ENCODE results near the gene GFRAL.

The GFRAL gene

GRCh38 chr6:55299286-55299985 is 27.8 kb upstream of the GFRAL start:
- H2BK120ac ChIP-seq (ENCODE audit: low read depth, low read length), result no peak overlapping the region
- no peak overlapping the region for H3K4ac ChIP-seq (ENCODE audit: low read length)
- H2BK5ac ChIP-seq (ENCODE audit: low read length), result no peak overlapping the region
- no peak overlapping the region for H3K4me3 ChIP-seq (ENCODE audit: low read length in 2 of 2)
- no peak overlapping the region for H2AK5ac ChIP-seq (ENCODE audit: low read depth, low read length)
- no peak overlapping the region for H3K18ac ChIP-seq (ENCODE audit: low read length)
- no peak overlapping the region for H3K27ac ChIP-seq (replicated peaks; ENCODE audit: low read length)
- no CpG with 5 or more reads among the region's 5 CpGs for WGBS, 2 donors (ENCODE audit: extremely low coverage in 2 of 2, insufficient read length in 2 of 2, insufficient replicate concordance in 1 of 2)
- no peak overlapping the region for H2AFZ ChIP-seq (ENCODE audit: low read length)
- H3K14ac ChIP-seq (ENCODE audit: low read length), result no peak overlapping the region
- H2BK12ac ChIP-seq (ENCODE audit: low read length), result no peak overlapping the region
- no peaks in the 10 kb centered on the region for H3K27me3 ChIP-seq (ENCODE audit: control insufficient read depth in 3 of 3, insufficient read depth in 3 of 3, low read depth in 1 of 3, low read length in 3 of 3)
- no peaks in the 10 kb centered on the region for H3K36me3 ChIP-seq (replicated peaks in 1 of 2; ENCODE audit: control insufficient read depth in 2 of 2, insufficient read depth in 2 of 2, low read length in 2 of 2)
- no peak overlapping the region for H4K8ac ChIP-seq (ENCODE audit: low read depth, low read length)
- no peak overlapping the region for H2BK15ac ChIP-seq (ENCODE audit: low read length)
- no peak overlapping the region for H4K91ac ChIP-seq (ENCODE audit: low read depth, low read length, poor library complexity)
- no peaks in the 10 kb centered on the region for H3K4me1 ChIP-seq (ENCODE audit: control insufficient read depth in 2 of 2, insufficient read depth in 1 of 2, low read depth in 1 of 2, low read length in 2 of 2)
- no peaks in the 10 kb centered on the region for H3K79me1 ChIP-seq (ENCODE audit: low read depth, low read length)
- H3K9me3 ChIP-seq (replicated peaks in 1 of 2; ENCODE audit: control insufficient read depth in 2 of 2, insufficient read depth in 1 of 2, low read depth in 1 of 2, low read length in 2 of 2), result no peaks in the 10 kb centered on the region
- no peak overlapping the region for H3K23ac ChIP-seq (ENCODE audit: low read depth, low read length, poor library complexity)
- no peak for DNase-seq (ENCODE audit: low spot score)
- no peak overlapping the region for H3K4me2 ChIP-seq (ENCODE audit: insufficient read depth, low read length, poor library complexity, severe bottlenecking)
- no peak overlapping the region for H3K9ac ChIP-seq (ENCODE audit: low read depth, low read length, poor library complexity)

- no peaks in the 10 kb centered on the region for H3K27me3 ChIP-seq (ENCODE audit: control insufficient read depth in 3 of 3, insufficient read depth in 3 of 3, low read depth in 1 of 3, low read length in 3 of 3)
- H3K18ac ChIP-seq (ENCODE audit: low read length), result no peak overlapping the region
- H3K14ac ChIP-seq (ENCODE audit: low read length), result no peak overlapping the region
- H3K4ac ChIP-seq (ENCODE audit: low read length), result no peak overlapping the region
- H3K4me3 ChIP-seq (ENCODE audit: low read length in 2 of 2), result no peak overlapping the region
- H4K8ac ChIP-seq (ENCODE audit: low read depth, low read length), result no peak overlapping the region
- H4K91ac ChIP-seq (ENCODE audit: low read depth, low read length, poor library complexity), result no peak overlapping the region
- no peak overlapping the region for H2BK12ac ChIP-seq (ENCODE audit: low read length)
- no peaks in the 10 kb centered on the region for H3K36me3 ChIP-seq (replicated peaks in 1 of 2; ENCODE audit: control insufficient read depth in 2 of 2, insufficient read depth in 2 of 2, low read length in 2 of 2)
- no peaks in the 10 kb centered on the region for H3K4me1 ChIP-seq (ENCODE audit: control insufficient read depth in 2 of 2, insufficient read depth in 1 of 2, low read depth in 1 of 2, low read length in 2 of 2)
- no peak overlapping the region for H3K27ac ChIP-seq (replicated peaks; ENCODE audit: low read length)
- WGBS, 2 donors (ENCODE audit: extremely low coverage in 2 of 2, insufficient read length in 2 of 2, insufficient replicate concordance in 1 of 2), result no CpG with 5 or more reads among the region's 1 CpG
- H3K79me1 ChIP-seq (ENCODE audit: low read depth, low read length), result no peaks in the 10 kb centered on the region
- H2AFZ ChIP-seq (ENCODE audit: low read length), result no peak overlapping the region
- H2BK15ac ChIP-seq (ENCODE audit: low read length), result no peak overlapping the region
- no peak overlapping the region for H3K23ac ChIP-seq (ENCODE audit: low read depth, low read length, poor library complexity)
- H2BK5ac ChIP-seq (ENCODE audit: low read length), result no peak overlapping the region
- H2AK5ac ChIP-seq (ENCODE audit: low read depth, low read length), result no peak overlapping the region
- H3K9me3 ChIP-seq (replicated peaks in 1 of 2; ENCODE audit: control insufficient read depth in 2 of 2, insufficient read depth in 1 of 2, low read depth in 1 of 2, low read length in 2 of 2), result no peaks in the 10 kb centered on the region
- no peak for DNase-seq (ENCODE audit: low spot score)
- no peak overlapping the region for H3K9ac ChIP-seq (ENCODE audit: low read depth, low read length, poor library complexity)
- H2BK120ac ChIP-seq (ENCODE audit: low read depth, low read length), result no peak overlapping the region
- no peak overlapping the region for H3K4me2 ChIP-seq (ENCODE audit: insufficient read depth, low read length, poor library complexity, severe bottlenecking)
Observed at GRCh38 chr6:55304747-55305146, 22.5 kb upstream of the GFRAL start.

GRCh38 chr6:55319961-55320695 is 7.1 kb upstream of the GFRAL start:
- H2BK120ac ChIP-seq (ENCODE audit: low read depth, low read length), result no peak overlapping the region
- no peak overlapping the region for H2BK5ac ChIP-seq (ENCODE audit: low read length)
- H3K4me3 ChIP-seq (ENCODE audit: low read length in 2 of 2), result no peak overlapping the region
- H3K27me3 ChIP-seq (ENCODE audit: control insufficient read depth in 3 of 3, insufficient read depth in 3 of 3, low read depth in 1 of 3, low read length in 3 of 3), result no peaks in the 10 kb centered on the region
- H2BK12ac ChIP-seq (ENCODE audit: low read length), result no peak overlapping the region
- H3K4ac ChIP-seq (ENCODE audit: low read length), result no peak overlapping the region
- no peak overlapping the region for H4K91ac ChIP-seq (ENCODE audit: low read depth, low read length, poor library complexity)
- no peaks in the 10 kb centered on the region for H3K36me3 ChIP-seq (replicated peaks in 1 of 2; ENCODE audit: control insufficient read depth in 2 of 2, insufficient read depth in 2 of 2, low read length in 2 of 2)
- DNase-seq (ENCODE audit: low spot score), result no peak
- no peak overlapping the region for H2BK15ac ChIP-seq (ENCODE audit: low read length)
- H3K23ac ChIP-seq (ENCODE audit: low read depth, low read length, poor library complexity), result no peak overlapping the region
- no peak overlapping the region for H2AK5ac ChIP-seq (ENCODE audit: low read depth, low read length)
- H3K27ac ChIP-seq (replicated peaks; ENCODE audit: low read length), result no peak overlapping the region
- H2AFZ ChIP-seq (ENCODE audit: low read length), result no peak overlapping the region
- no peak overlapping the region for H3K9ac ChIP-seq (ENCODE audit: low read depth, low read length, poor library complexity)
- no peaks in the 10 kb centered on the region for H3K4me1 ChIP-seq (ENCODE audit: control insufficient read depth in 2 of 2, insufficient read depth in 1 of 2, low read depth in 1 of 2, low read length in 2 of 2)
- H3K9me3 ChIP-seq (replicated peaks in 1 of 2; ENCODE audit: control insufficient read depth in 2 of 2, insufficient read depth in 1 of 2, low read depth in 1 of 2, low read length in 2 of 2), result no peaks in the 10 kb centered on the region
- H3K18ac ChIP-seq (ENCODE audit: low read length), result no peak overlapping the region
- no peaks in the 10 kb centered on the region for H3K79me1 ChIP-seq (ENCODE audit: low read depth, low read length)
- H3K14ac ChIP-seq (ENCODE audit: low read length), result no peak overlapping the region
- no peak overlapping the region for H4K8ac ChIP-seq (ENCODE audit: low read depth, low read length)
- H3K4me2 ChIP-seq (ENCODE audit: insufficient read depth, low read length, poor library complexity, severe bottlenecking), result no peak overlapping the region

GRCh38 chr6:55320696-55321086 is 6.6 kb upstream of the GFRAL start:
- no peaks in the 10 kb centered on the region for H3K36me3 ChIP-seq (replicated peaks in 1 of 2; ENCODE audit: control insufficient read depth in 2 of 2, insufficient read depth in 2 of 2, low read length in 2 of 2)
- no peak for DNase-seq (ENCODE audit: low spot score)
- no peak overlapping the region for H2BK12ac ChIP-seq (ENCODE audit: low read length)
- no peak overlapping the region for H3K4ac ChIP-seq (ENCODE audit: low read length)
- H4K91ac ChIP-seq (ENCODE audit: low read depth, low read length, poor library complexity), result no peak overlapping the region
- H3K4me3 ChIP-seq (ENCODE audit: low read length in 2 of 2), result no peak overlapping the region
- no peaks in the 10 kb centered on the region for H3K79me1 ChIP-seq (ENCODE audit: low read depth, low read length)
- H3K14ac ChIP-seq (ENCODE audit: low read length), result no peak overlapping the region
- no peak overlapping the region for H3K4me2 ChIP-seq (ENCODE audit: insufficient read depth, low read length, poor library complexity, severe bottlenecking)
- H2BK5ac ChIP-seq (ENCODE audit: low read length), result no peak overlapping the region
- H3K4me1 ChIP-seq (ENCODE audit: control insufficient read depth in 2 of 2, insufficient read depth in 1 of 2, low read depth in 1 of 2, low read length in 2 of 2), result no peaks in the 10 kb centered on the region
- no peak overlapping the region for H4K8ac ChIP-seq (ENCODE audit: low read depth, low read length)
- no peak overlapping the region for H3K27ac ChIP-seq (replicated peaks; ENCODE audit: low read length)
- H2AK5ac ChIP-seq (ENCODE audit: low read depth, low read length), result no peak overlapping the region
- H3K27me3 ChIP-seq (ENCODE audit: control insufficient read depth in 3 of 3, insufficient read depth in 3 of 3, low read depth in 1 of 3, low read length in 3 of 3), result no peaks in the 10 kb centered on the region
- H2BK15ac ChIP-seq (ENCODE audit: low read length), result no peak overlapping the region
- WGBS, 2 donors (ENCODE audit: extremely low coverage in 2 of 2, insufficient read length in 2 of 2, insufficient replicate concordance in 1 of 2), result no CpG with 5 or more reads among the region's 2 CpGs
- no peak overlapping the region for H2AFZ ChIP-seq (ENCODE audit: low read length)
- H2BK120ac ChIP-seq (ENCODE audit: low read depth, low read length), result no peak overlapping the region
- no peak overlapping the region for H3K18ac ChIP-seq (ENCODE audit: low read length)
- H3K9ac ChIP-seq (ENCODE audit: low read depth, low read length, poor library complexity), result no peak overlapping the region
- H3K9me3 ChIP-seq (replicated peaks in 1 of 2; ENCODE audit: control insufficient read depth in 2 of 2, insufficient read depth in 1 of 2, low read depth in 1 of 2, low read length in 2 of 2), result no peaks in the 10 kb centered on the region
- H3K23ac ChIP-seq (ENCODE audit: low read depth, low read length, poor library complexity), result no peak overlapping the region
